ENCODE results near the gene CXCL9.

CXCL9 gene

GRCh38 chr4:75953509-75953908 lies 53.8 kb downstream of the CXCL9 start:
- no peak for DNase-seq
